ENCODE results near the gene PNKD.
"Not testable (repeated sequence)": the region's sequence is repeated elsewhere in the genome, so short reads cannot be mapped to it uniquely, and the experiment has no call there.

PNKD gene

GRCh38 chr2:218291318-218292047, 21.2 kb downstream of the PNKD start:
- DNase-seq (ENCODE audit: low read depth in 2 of 2): no peak

GRCh38 chr2:218292048-218293014, 22.0 kb downstream of the PNKD start, which contains the start of gene TMBIM1:
Gene TMBIM1 (minus strand): TSS chr2:218292503. CDS start chr2:218282141, 10,362 bp downstream.
- DNase-seq (ENCODE audit: low read depth in 2 of 2): peak; percentile 60 to 67

- no peak for DNase-seq (ENCODE audit: low read depth in 2 of 2)
Observed at GRCh38 chr2:218293715-218294429, 23.6 kb downstream of the PNKD start.

GRCh38 chr2:218294430-218295022, 24.2 kb downstream of the PNKD start:
- no peak for DNase-seq (ENCODE audit: low read depth in 2 of 2)

DNA sequence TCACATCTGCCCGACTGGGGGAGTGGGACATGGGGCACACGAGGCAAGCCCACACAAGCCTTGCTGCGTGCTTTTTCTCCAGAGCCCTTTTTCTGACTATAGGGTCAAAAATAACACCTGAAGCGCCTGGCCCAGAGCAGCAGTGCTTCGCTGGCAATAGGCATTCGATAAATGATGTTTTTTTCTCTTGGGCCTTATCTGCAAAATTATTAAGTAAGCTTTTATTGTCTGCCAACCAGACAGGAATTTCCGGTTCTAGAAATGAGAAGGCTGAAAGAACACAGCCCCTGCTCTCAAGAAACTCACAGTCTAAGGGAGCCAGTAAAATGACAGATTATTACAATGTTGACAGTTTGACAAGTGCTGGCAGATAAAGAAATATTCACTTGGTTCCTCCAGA, 24.7 kb downstream of the PNKD start:
- DNase-seq (ENCODE audit: low read depth in 2 of 2): no peak

- DNase-seq (ENCODE audit: low read depth in 2 of 2): no peak
Observed at GRCh38 chr2:218296200-218296599, 25.9 kb downstream of the PNKD start.

DNA sequence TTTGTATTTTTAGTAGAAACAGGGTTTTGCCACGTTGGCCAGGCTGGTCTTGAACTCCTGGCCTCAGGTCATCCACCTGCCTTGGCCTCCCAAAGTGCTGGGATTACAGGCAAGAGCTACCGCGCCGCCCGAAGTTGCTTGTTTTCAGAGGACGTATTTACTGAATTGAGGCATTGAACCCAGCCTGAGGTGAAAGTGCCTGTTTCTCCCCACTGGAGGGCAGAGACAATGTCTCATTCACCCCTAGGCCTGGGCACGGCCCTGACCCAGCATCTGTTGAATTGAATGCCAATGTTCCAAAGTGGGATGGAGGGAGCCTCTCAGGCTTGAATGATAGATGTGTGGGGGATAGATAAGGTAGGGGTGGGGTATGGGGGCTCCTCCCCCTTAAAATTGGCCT, 26.5 kb downstream of the PNKD start:
- no peak for DNase-seq (ENCODE audit: low read depth in 2 of 2)

GRCh38 chr2:218298314-218298875, 28.1 kb downstream of the PNKD start:
- no peak for DNase-seq (ENCODE audit: low read depth in 2 of 2)

- no peak for DNase-seq (ENCODE audit: low read depth in 2 of 2)
Observed at GRCh38 chr2:218300141-218300540, 29.8 kb downstream of the PNKD start.

DNA sequence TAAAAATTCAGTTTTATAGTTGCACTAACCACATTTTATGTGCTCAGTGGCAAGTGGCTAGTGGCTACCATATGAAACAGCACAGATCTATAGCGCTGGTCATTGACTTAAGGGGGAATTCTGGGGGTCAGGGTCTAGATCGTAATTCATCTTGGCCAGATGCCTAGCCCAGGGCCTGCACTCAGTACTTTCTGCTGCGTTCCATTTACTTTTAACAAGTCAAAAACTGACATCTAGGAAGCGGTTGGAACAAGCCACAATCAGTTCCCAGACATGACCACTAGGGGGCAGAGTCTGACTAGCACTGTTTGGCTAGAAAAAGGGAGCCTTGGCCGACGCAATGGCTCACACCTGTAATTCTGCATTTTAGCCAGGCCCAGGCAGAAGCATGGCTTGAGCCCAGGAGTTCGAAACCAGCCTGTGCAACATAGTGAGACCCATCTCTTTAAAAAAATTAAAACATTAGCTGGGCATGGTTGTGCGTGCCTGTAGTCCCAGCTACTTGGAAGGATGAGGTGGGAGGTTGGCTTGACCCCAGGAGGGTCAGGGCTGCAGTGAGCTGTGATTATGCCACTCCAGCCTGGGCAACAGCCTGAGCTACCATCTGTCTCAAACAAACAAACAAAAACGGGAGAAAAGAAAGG, 31.0 kb downstream of the PNKD start:
- DNase-seq (ENCODE audit: low read depth in 2 of 2): peak; percentile 78 to 83

DNA sequence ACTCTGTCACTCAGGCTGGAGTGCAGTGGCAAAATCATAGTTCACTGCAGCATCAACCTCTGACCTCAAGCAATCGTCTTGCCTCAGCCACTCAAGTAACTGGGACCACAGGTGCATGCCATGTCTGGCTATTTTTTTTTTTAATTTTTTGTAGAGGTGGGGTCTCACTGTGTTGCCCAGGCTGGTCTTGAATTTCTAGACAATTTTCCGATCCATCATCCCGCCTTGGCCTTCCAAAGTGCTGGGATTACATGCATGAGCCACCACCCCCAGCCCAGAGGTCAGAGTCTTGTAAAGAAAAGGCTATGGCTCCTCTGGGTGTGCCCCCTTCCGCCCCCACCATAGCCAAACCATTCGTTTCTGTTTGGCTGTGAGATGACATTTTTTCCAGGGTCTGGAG, 35.1 kb downstream of the PNKD start:
- DNase-seq (ENCODE audit: low read depth in 2 of 2): no peak

DNA sequence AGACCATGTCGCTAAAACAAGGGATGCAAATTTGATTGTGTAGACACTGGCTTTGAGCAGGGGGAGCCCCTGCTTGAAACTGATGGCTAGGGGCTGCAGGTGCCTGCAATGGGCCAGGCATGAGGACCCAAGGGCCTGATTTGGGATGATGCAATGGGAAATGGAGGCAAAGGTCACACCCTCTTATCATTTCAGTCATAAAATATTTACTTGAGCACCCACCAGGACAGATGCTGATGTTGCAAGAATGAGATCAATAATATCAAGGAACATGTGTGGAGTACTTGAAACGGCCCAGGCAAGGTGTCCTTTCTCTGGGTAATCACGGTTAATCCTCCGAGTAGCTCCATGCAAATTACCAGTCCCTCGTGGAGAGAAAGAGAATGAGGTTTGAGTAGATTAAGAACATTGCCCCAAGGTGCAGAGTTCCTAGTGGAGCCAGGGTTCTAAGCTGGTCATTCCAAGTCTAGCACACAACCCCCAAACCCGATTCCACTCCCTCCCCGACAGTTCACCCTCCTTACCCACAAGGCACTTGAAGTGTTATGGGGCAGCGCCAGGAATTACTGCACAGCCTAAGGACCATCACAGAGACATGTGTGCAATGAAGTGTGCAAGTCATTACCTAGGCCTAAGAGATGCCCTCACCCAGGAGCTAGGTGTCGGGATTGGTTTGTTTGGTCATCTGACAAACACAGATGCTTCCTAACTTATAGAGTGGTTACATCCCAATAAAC, 36.0 kb downstream of the PNKD start:
- DNase-seq (ENCODE audit: low read depth in 2 of 2): no peak

DNA sequence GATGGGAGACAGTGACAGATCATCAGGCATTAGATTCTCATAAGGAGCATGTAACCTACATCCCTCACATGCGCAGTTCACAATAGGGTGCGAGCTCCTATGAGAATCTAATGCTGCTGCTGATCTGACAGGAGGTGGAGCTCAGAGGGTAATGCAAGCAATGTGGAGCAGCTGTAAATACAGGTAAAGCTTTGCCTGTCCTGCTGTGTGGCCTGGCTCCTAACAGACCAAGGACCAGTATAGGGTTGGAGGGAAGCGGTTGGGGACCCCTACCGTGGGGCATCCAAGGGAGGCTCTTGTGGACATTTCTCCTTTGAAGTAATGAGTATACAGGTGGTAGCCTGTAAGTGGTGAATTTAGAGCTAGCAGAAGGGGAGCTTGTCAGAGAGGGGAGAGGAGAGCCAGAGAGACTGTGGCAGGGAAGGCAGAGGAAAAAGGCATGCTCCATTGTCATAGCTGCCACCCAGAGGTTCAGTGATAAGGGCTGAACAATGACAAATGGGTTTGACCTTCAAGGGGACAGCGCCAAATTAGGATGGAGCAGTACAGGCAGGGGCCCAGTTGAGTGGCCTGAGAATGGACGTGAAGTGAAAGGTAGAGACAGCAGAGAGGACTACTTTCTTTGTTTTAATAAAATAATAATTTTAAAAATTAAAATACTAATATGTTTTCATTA, 37.2 kb downstream of the PNKD start:
- no peak for DNase-seq (ENCODE audit: low read depth in 2 of 2)

- no peak for DNase-seq (ENCODE audit: low read depth in 2 of 2)
Observed at GRCh38 chr2:218310853-218311540, 40.7 kb downstream of the PNKD start.

DNA sequence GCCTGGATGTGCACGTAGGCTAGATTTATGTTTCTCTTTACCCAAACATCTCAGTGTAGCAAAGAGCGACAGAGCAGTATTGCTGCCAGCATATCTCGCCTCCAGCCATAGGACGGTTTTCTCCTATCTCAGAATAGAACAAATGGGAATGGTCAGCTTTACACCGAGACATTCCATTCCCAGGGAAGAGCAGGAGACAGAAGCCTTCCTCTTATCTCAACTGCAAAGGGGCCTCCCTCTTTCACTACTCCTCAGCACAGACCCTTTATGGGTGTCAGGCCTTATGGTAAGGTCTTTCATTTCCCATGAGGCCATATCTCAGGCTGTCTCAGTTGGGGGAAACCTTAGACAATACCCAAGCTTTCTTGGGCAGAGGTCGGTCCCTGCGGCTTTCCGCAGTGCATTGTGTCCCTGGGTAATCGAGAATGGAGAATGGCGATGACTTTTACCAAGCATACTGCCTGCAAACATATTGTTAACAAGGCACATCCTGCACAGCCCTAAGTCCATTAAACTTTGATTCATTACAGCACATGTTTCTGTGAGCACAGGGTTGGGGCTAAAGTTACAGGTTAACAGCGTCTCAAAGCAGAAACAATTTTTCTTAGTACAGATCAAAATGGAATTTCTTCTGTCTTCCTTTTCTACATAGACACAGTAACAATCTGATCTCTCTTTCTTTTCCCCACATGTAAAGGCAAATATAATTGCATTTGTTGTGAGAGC, 41.4 kb downstream of the PNKD start:
- not testable (repeated sequence) for DNase-seq (ENCODE audit: low read depth in 2 of 2)

DNA sequence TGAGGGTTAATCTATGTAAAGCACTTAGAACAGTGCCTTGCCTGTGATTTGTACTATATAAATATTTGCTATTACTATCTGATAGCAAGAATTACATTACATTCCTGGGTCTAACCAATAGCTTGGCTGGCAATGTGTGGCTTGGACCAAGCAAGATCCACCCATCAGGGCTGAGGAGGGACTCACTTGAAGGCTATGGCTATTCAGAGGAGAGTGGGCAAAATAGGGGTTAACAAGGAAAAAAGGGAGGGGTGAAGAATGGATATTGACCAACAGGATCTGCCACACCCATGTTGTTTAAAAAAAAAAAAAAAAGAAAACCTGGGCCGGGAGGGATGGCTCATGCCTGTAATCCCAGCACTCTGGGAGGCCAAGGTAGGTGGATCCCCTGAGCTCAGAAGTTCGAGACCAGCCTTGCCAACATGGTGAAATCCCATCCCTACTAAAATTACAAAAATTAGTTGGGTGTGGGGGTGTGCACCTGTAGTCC, 42.0 kb downstream of the PNKD start:
- no peak for DNase-seq (ENCODE audit: low read depth in 2 of 2)

GRCh38 chr2:218313356-218313755, 43.0 kb downstream of the PNKD start:
- no peak for DNase-seq (ENCODE audit: low read depth in 2 of 2)

GRCh38 chr2:218314764-218315163, 44.4 kb downstream of the PNKD start:
- DNase-seq (ENCODE audit: low read depth in 2 of 2): not testable (repeated sequence)
